Fibroblast of the aortic adventitia (primary cell): ENCODE data around the gene CAST. TPM values are rescaled to one million over a fixed set of nuclear protein-coding genes. Genes with fewer than 3 reads are reported as not detected.
A peak's percentile ranks its signal among the peaks of the same experiment; 100 is the strongest.

Source experiments
- DNase-seq: peaks from one replicate; pipeline ENCODE4 v3.0.0-alpha.2; 2010; ENCODE audit warnings: low read depth
- H3K4me3 ChIP-seq: 2 replicates; pipeline ENCODE4 v1.5.1; 2011; ENCODE audit warnings: low read depth, mild to moderate bottlenecking, control low read depth, low read length, moderate library complexity
- total RNA-seq: library from RNA; depleted of rRNA; stranded (reverse); fragments of >200 nt; gene quantifications from 2 replicates; pipeline ENCODE4 v1.2.3, GENCODE V29; 2012; ENCODE audit warnings: low replicate concordance
- TF ChIP-seq, protein P1 (sequence below): IDR thresholded peaks from 2 replicates; pipeline ENCODE4 v1.5.1; 2011; ENCODE audit warnings: mild to moderate bottlenecking, low read length, control low read depth, inconsistent platforms; ENCODE audit not compliant: insufficient read depth

Gene CAST
- total RNA-seq, 1 donor: 398 TPM

DNA sequence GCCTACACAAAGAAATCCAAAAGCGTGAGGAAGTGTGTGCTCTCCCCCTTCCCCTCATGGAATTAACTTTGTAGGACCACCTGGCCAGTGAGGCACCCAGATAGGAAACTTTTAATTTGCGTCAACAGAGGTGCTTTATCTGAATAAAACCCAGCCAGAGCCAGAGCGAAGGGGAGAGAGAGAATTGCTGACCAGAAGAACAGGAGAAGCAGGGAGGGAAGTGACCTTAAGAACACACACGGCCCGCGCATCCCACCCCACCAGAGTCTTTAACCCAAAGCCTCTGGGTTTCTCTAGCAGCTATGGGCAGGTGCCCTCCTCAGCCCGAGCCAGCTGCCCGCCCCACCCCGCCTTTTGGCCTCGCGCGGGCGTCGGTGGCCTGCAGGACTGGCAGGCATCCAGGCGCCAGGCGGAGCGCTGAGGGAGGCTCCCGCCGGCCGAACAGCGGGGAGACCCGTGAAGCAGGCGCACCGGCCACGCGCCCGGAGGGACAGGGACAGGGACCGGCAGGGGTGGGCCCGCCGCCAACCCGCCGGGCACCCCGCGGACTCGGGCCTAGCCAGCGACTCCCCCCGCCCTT is 145.0 kb downstream of the CAST start:
- DNase-seq: peak; percentile 57
- H3K4me3 ChIP-seq: peak overlapping the region; percentile 93
- TF ChIP-seq, protein P1, sequence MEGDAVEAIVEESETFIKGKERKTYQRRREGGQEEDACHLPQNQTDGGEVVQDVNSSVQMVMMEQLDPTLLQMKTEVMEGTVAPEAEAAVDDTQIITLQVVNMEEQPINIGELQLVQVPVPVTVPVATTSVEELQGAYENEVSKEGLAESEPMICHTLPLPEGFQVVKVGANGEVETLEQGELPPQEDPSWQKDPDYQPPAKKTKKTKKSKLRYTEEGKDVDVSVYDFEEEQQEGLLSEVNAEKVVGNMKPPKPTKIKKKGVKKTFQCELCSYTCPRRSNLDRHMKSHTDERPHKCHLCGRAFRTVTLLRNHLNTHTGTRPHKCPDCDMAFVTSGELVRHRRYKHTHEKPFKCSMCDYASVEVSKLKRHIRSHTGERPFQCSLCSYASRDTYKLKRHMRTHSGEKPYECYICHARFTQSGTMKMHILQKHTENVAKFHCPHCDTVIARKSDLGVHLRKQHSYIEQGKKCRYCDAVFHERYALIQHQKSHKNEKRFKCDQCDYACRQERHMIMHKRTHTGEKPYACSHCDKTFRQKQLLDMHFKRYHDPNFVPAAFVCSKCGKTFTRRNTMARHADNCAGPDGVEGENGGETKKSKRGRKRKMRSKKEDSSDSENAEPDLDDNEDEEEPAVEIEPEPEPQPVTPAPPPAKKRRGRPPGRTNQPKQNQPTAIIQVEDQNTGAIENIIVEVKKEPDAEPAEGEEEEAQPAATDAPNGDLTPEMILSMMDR: no peak

GRCh38 chr5:96808541-96808828 is 146.3 kb downstream of the CAST start:
- H3K4me3 ChIP-seq: peak overlapping the region; percentile 93
- TF ChIP-seq, protein P1: no peak
- DNase-seq: no peak

DNA sequence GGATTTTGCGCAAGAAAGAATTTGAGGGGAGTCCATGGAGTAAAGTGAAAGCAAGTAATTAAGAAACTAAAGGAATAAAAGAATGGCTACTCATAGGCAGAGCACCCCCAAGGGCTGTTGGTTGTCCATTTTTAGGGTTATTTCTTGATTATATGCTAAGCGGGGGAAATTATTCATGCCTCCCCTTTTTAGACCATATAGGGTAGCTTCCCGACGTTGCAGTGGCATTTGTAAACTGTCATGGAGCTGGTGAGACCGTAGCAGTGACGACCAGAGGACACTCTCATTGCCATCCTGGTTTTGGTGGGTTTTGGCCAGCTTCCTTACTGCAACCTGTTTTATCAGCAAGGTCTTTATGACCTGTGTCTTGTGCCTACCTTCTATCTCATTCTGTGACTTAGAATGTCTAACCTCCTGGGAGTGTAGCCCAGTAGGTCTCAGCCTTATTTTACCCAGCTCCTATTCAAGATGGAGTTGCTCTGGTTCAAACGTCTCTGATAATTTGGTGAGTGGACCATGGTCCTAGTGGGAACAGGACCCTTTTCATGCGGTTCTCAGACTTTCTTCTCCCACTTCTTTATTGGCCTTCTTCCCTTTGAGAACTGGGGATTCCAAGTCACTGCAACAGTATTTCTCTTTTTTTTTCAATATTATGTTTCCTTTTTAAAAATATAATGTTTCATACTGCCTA is 146.8 kb downstream of the CAST start:
- no peak overlapping the region for H3K4me3 ChIP-seq
- no peak for DNase-seq
- TF ChIP-seq, protein P1: no peak

- TF ChIP-seq, protein P1: no peak
- H3K4me3 ChIP-seq: no peak overlapping the region
- DNase-seq: no peak
These were observed 147.7 kb downstream of the CAST start for GRCh38 chr5:96809921-96810320.

DNA sequence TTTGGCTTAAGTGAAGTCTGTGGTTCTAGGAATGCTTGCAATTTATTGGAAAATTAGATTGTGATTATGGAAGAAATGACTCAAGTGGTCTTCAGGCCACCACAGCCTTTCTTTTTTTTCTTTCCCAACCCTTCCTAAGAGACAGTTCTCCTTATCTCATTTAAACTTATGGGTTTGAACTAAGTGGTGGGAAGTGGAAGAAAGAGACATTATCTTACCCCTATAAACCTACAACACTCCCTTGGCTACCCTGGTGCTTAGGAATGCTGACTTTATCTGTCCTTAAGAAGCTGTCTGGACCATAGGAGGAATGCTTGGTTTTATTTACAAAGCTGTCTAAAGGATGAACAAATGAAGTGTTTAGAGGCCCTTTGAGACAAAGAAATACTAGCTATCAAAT is 150.7 kb downstream of the CAST start:
- TF ChIP-seq, protein P1: no peak
- no peak for DNase-seq
- no peak overlapping the region for H3K4me3 ChIP-seq

DNA sequence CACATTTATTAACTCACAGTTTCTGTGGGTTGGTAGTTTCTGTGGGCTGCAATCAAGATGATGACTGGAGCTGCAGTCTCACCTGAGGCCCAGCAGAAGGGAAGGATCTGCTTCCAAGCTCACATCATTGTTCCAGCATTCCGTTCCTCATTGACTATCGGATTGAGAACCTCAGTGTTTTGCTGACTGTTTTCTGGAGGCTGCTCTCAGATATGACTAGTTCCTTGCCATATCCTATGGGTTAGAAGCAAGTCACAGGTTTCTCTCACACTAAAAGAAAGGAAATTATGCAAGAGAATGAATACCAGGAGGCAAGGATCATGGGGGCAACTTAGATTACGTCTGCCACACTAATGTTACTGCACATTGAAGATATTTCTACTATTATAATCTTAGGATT is 151.9 kb downstream of the CAST start:
- no peak overlapping the region for H3K4me3 ChIP-seq
- DNase-seq: no peak
- TF ChIP-seq, protein P1: no peak

DNA sequence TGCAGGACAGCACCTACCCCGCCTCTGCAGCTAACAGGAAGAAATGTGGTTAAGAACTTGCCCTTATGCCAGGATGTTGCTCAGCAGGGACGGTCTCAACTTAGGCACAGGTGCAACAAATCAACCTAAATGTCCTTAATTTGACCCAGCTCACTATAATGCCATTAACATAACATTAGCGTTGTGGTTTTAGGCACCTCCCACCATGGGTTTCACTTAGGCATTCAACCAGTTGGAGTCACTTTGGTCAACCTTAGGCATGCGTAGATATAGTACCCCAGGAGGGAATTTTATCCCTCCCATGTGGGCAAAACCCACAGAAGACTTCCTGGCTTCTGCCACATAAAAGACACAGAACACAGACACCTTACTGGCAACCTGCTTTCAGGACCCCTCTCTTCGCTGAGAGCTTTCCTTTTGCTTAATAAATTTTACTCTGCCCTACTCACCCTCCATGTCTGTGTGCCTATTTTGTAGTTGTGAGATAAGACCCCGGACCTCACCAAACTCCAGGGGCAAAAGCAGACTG is 154.3 kb downstream of the CAST start:
- DNase-seq: no peak
- TF ChIP-seq, protein P1: no peak

More for the DNA sequence above, 154.3 kb downstream of the CAST start:
- no peak overlapping the region for H3K4me3 ChIP-seq
